ENCODE measurements around the gene MRAP.
"Not testable (repeated sequence)": the region's sequence is repeated elsewhere in the genome, so short reads cannot be mapped to it uniquely, and the experiment has no call there.

The MRAP gene

DNA sequence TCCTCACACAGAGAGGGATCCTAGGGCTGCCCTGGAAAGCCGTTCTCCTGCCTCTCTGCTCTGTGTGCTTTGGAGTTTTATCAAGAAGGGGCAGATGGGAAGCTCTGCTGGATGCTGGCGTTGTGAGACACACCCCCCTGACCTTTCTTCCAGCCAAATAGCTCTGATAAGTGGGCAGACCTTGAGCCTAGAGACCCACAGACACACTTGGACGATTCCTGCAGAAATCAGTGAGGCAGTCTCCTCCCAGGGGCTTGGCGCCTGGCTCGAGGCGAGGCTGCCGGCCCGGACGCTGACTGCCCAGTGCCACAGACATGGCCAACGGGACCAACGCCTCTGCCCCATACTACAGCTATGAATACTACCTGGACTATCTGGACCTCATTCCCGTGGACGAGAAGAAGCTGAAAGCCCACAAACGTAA lies at the start of gene MRAP:
TSS of gene MRAP (plus strand) at position 198 of the 424 bp plus-strand sequence. CDS start at position 315, 117 bp downstream.
- DNase-seq: no peak

- no peak for DNase-seq
These were observed 49.0 kb upstream of the MRAP start for GRCh38 chr21:32249511-32250280.

- no peak for DNase-seq
These were observed 46.5 kb upstream of the MRAP start for GRCh38 chr21:32252136-32252535.

DNA sequence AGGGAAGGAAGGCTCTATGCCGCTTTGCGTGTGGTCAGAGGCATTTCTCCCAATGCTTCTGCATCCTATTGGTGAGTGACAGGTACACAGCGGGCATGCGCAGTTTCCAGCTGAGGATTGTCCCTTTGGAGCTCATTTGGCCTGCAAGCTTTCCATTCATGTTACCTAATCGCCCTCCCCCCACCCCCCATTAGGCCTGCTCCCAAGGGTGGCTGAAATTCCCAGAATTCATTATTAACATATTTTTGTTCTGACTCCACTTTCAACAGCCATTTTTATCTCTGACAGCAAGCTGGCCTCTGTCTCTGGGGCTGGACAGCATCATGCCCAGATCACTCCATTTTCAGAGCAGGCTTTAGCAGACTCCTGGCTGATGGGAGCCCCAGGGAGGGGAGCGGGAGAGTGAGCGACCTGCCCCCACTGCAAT lies 45.4 kb upstream of the MRAP start:
- no peak for DNase-seq

DNA sequence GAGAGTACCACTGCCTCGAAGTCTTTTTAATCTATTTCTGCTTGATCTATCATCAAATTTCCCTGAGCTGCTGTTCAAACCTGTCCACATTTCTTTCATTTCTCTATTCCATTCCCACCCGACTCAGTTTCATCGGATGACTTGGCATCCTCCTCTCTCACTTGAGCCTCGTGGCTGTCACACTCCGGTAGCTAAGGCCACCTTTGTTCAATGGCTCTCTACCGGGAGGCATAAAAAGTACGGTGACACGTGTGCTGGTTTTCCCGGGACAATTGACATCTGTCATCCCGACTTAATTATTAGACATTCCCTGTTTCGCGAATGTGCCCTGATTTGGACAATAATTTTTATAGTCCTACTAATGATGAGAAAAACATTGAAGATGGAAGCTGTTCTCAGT lies 42.4 kb upstream of the MRAP start:
- DNase-seq: no peak

- DNase-seq: peak; percentile 81
These were observed 41.6 kb upstream of the MRAP start for GRCh38 chr21:32256873-32257620.

DNA sequence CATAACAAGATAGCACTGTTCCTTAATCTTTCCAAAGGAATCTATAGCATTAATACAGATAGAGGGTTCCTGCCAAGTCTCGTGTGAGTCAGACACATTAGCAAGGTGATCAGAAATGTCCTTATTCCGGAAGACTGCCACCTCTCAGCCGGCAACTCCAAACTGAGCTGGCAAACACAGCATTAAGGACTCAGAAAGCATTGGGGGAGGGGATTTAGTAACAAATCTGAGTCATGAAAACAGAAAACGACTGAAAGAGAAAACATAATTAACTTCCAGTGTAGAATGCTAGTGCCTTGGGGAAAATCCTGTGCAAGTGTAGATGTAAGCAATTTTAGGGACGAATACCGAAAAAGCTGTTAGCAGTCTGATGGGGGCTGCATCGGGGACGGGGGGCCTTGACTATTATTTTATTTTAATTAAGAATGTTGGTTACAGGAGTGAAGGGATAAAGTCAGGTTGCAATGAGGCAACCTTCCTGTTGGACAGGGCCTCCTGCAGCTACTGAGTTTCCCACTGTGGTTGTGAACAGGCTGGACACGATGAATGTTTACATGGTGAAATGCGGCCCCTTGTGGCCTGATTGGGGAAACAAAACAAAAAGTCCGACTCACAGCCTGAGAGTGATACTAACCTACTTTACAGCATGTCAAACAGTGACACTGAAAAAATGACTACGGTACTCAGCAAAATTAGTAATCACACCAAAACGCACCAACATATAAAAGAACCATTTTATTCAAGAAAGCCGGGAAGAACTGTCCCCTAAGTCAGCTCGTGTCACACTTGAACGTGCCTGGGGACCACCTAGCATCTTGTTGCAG lies 40.5 kb upstream of the MRAP start:
- peak; percentile 53 for DNase-seq

DNA sequence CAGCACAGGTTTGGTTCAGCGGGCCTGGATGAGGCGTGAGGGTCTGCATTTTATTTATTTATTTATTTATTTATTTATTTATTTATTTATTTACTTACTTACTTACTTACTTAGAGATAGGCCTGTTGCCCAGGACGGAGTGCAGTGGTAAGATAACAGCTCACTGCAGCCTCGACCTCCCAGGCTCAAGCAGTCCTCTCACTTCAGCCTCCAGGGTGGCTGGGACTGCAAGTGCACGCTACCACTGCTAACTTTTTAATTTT lies 39.9 kb upstream of the MRAP start:
- DNase-seq: not testable (repeated sequence)

DNA sequence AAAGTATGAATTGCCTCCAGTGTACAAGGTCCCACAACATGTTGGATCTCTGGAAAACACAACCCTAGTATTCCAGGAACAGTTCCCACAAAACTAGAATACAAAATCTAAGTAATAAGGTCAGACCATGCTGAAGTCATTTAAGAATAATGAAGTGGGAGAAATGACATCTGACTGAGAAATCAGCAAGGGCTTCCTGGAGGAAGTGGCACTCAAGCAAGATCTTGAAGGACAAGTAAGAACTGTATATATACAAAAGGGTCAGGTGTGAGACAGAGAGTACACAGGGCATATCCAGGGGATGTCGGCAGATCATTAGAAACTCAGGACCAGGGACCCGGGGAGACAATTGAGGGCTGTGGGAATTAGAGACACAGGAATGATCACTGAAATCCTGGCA lies 38.5 kb upstream of the MRAP start:
- no peak for DNase-seq

GRCh38 chr21:32261929-32262328 lies 36.7 kb upstream of the MRAP start:
- no peak for DNase-seq

- not testable (repeated sequence) for DNase-seq
These were observed 33.3 kb upstream of the MRAP start for GRCh38 chr21:32265321-32265720.

DNA sequence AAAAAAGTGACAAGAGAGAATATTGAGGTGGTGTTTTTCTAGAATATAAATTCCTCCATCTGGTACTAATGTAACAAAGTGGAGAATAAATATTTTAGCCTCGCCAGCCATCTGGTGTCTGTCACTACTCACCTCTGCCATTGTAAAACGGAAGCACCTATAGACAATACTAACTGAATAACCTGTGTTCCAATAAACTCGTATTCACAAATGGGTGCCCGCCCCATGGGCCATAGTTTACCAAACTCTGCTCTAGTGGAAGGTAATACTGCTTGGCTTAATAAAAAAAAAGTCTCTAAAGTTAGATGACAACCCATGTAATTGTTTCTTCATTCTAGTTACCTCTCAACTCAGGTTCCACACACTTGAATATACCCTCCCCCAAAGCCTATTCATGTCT lies 27.9 kb upstream of the MRAP start:
- DNase-seq: no peak

GRCh38 chr21:32276671-32277070 lies 22.0 kb upstream of the MRAP start:
- DNase-seq: no peak

- no peak for DNase-seq
These were observed 20.6 kb upstream of the MRAP start for GRCh38 chr21:32278103-32278502.

GRCh38 chr21:32278518-32279376 lies 19.9 kb upstream of the MRAP start, which contains the start of gene MIS18A:
Gene MIS18A (minus strand): TSS chr21:32279049. CDS start chr21:32279014, 35 bp downstream.
- DNase-seq: peak; percentile 98

DNA sequence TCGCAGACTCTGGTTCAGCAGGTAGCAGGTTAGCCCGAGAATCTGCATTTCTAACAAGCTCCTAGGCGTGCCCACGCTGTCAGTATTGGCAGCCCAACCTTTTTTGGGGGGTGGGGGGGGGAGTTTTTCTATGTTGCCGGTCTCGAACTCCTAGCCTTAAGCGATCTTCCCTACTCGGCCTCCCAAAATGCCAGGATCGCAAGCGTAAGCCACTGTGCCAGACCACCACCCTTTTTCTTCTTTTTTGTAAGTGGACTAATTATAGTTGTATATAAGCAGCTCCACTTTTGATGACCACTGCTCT lies 19.3 kb upstream of the MRAP start:
- no peak for DNase-seq

DNA sequence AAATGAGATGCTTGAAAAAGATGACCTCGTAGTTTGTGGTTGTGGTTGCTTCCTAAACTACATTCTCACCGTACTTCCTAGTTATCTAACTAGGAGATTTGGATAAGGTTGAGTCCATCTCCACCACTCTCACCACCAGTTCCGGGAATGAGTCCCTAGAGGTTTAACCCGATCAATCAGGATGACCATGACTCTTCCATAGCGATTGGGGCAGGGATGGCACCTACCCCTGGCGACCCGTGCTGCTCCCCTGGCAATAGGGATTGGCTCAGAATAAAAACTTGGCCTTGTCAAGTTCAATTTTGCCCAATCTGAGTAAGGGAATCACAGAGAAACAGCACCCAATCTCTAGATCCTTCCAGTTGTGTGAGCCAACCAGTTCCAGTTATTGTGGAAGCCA lies 17.1 kb upstream of the MRAP start:
- no peak for DNase-seq

- DNase-seq: no peak
These were observed 15.7 kb upstream of the MRAP start for GRCh38 chr21:32282992-32283391.

DNA sequence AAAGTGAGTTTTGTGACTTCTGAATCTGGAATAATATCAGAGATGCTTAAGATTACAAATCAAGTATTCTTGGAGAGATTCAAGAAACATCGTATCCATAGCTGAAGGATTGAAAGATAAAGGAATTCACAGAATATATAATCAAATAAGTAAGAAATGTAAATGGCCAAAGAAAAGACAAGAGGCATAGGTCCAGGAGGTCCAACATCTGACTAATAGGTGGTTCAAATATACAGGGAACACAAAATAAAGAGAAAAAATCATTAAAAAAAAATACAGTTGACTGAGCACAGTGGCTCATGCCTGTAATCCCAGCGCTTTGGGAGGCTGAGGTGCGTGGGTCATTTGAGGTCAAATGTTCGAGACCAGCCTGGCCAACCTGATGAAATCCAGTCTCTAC lies 13.2 kb upstream of the MRAP start:
- no peak for DNase-seq

- no peak for DNase-seq
These were observed 1.2 kb upstream of the MRAP start for GRCh38 chr21:32297449-32297848.

GRCh38 chr21:32298148-32298559 lies 501 bp upstream of the MRAP start:
- DNase-seq: no peak

- DNase-seq: no peak
These were observed 1.0 kb downstream of the MRAP start for GRCh38 chr21:32299695-32300094.

Data from T1000 (cell line).